HepG2 (cell line): ENCODE data around the gene NUDCD2.

ENCODE experiments used
- CTCF ChIP-seq: sonication (generic); formaldehyde crosslinking; IDR thresholded peaks from 2 replicates; pipeline ENCODE4 v1.5.0; 2020; ENCODE audit warnings: mild to moderate bottlenecking, missing genetic modification reagents, moderate library complexity
- POLR2AphosphoS5 ChIP-seq: IDR thresholded peaks from 2 replicates; pipeline ENCODE4 v1.6.1; 2012; ENCODE audit warnings: low read depth, low read length
- RAD21 ChIP-seq: fragments of 450-650 bp; formaldehyde crosslinking; IDR thresholded peaks from 2 replicates; pipeline ENCODE4 v1.5.0; 2020; ENCODE audit warnings: mild to moderate bottlenecking
- TBP ChIP-seq: sonication (generic); formaldehyde crosslinking; IDR thresholded peaks from 2 replicates; pipeline ENCODE4 v1.5.0; 2020; ENCODE audit warnings: missing genetic modification reagents
- TFE3 ChIP-seq: IDR thresholded peaks from 2 replicates; pipeline ENCODE4 v1.6.1; 2016
- ZNF724P ChIP-seq: sonication (generic); formaldehyde crosslinking; IDR thresholded peaks from 2 replicates; pipeline ENCODE4 v1.8.0; 2022; ENCODE audit warnings: missing genetic modification reagents, borderline replicate concordance

- TF ChIP-seq TFE3 (CRISPR knock-in tag) (no peak), TBP (CRISPR knock-in tag) (no peak), ZNF724P (CRISPR knock-in tag) (no peak), RAD21 (CRISPR knock-in tag) (no peak), CTCF (CRISPR knock-in tag) (no peak), POLR2AphosphoS5 (no peak)
Measured at GRCh38 chr5:163502521-163502920, 42.6 kb upstream of the NUDCD2 start.
